IPS-18c (cell line): ENCODE results near the gene ATXN1.

Source experiments
- H3K4me3 ChIP-seq: 2 replicates; pipeline ENCODE4 v1.7.0; 2013; ENCODE audit warnings: low read depth, mild to moderate bottlenecking, low read length, moderate library complexity; ENCODE audit not compliant: insufficient read depth
- H3K9me3 ChIP-seq: one replicate; pipeline ENCODE4 v1.6.1; 2013; ENCODE audit warnings: mild to moderate bottlenecking, low read length, moderate library complexity; ENCODE audit not compliant: control insufficient read depth, insufficient read depth

ATXN1 gene

GRCh38 chr6:16570946-16571345 is 190.3 kb downstream of the ATXN1 start:
- Histone ChIP-seq H3K9me3 (no peaks in the 10 kb centered on the region), H3K4me3 (no peak overlapping the region)

GRCh38 chr6:16570221-16570553 is 191.1 kb downstream of the ATXN1 start:
- Histone ChIP-seq H3K4me3 (no peak overlapping the region), H3K9me3 (no peaks in the 10 kb centered on the region)

GRCh38 chr6:16568128-16568527 is 193.1 kb downstream of the ATXN1 start:
- Histone ChIP-seq H3K4me3 (no peak overlapping the region), H3K9me3 (no peaks in the 10 kb centered on the region)

GRCh38 chr6:16567071-16567470 is 194.2 kb downstream of the ATXN1 start:
- Histone ChIP-seq H3K9me3 (no peaks in the 10 kb centered on the region), H3K4me3 (no peak overlapping the region)

GRCh38 chr6:16564436-16564835 is 196.8 kb downstream of the ATXN1 start:
- Histone ChIP-seq H3K4me3 (no peak overlapping the region), H3K9me3 (no peaks in the 10 kb centered on the region)

GRCh38 chr6:16563628-16564240 is 197.5 kb downstream of the ATXN1 start:
- Histone ChIP-seq H3K4me3 (no peak overlapping the region), H3K9me3 (no peaks in the 10 kb centered on the region)

- no peaks in the 10 kb centered on the region for H3K9me3 ChIP-seq
- H3K4me3 ChIP-seq = no peak overlapping the region
Measured at GRCh38 chr6:16562498-16562897, 198.8 kb downstream of the ATXN1 start.

- no peak overlapping the region for H3K4me3 ChIP-seq
Measured at GRCh38 chr6:16559071-16559470, 202.2 kb downstream of the ATXN1 start.

GRCh38 chr6:16555550-16555949 is 205.7 kb downstream of the ATXN1 start:
- no peaks in the 10 kb centered on the region for H3K9me3 ChIP-seq
- H3K4me3 ChIP-seq = no peak overlapping the region

More at GRCh38 chr6:16559071-16559470, 202.2 kb downstream of the ATXN1 start:
- no peaks in the 10 kb centered on the region for H3K9me3 ChIP-seq

GRCh38 chr6:16553531-16553930 is 207.7 kb downstream of the ATXN1 start:
- Histone ChIP-seq H3K9me3 (no peaks in the 10 kb centered on the region), H3K4me3 (no peak overlapping the region)

GRCh38 chr6:16551466-16551865 is 209.8 kb downstream of the ATXN1 start:
- Histone ChIP-seq H3K4me3 (no peak overlapping the region), H3K9me3 (no peaks in the 10 kb centered on the region)

- Histone ChIP-seq H3K4me3 (no peak overlapping the region), H3K9me3 (no peaks in the 10 kb centered on the region)
Measured at GRCh38 chr6:16548121-16548520, 213.1 kb downstream of the ATXN1 start.

- no peaks in the 10 kb centered on the region for H3K9me3 ChIP-seq
- no peak overlapping the region for H3K4me3 ChIP-seq
Measured at GRCh38 chr6:16547587-16547986, 213.7 kb downstream of the ATXN1 start.

- H3K4me3 ChIP-seq = no peak overlapping the region
- H3K9me3 ChIP-seq = no peaks in the 10 kb centered on the region
Measured at GRCh38 chr6:16546861-16547260, 214.4 kb downstream of the ATXN1 start.

- Histone ChIP-seq H3K9me3 (no peaks in the 10 kb centered on the region), H3K4me3 (no peak overlapping the region)
Measured at GRCh38 chr6:16545382-16545781, 215.9 kb downstream of the ATXN1 start.

- Histone ChIP-seq H3K4me3 (no peak overlapping the region), H3K9me3 (no peaks in the 10 kb centered on the region)
Measured at GRCh38 chr6:16544521-16544920, 216.7 kb downstream of the ATXN1 start.

- no peaks in the 10 kb centered on the region for H3K9me3 ChIP-seq
- H3K4me3 ChIP-seq = no peak overlapping the region
Measured at GRCh38 chr6:16544006-16544405, 217.3 kb downstream of the ATXN1 start.

GRCh38 chr6:16543521-16543920 is 217.7 kb downstream of the ATXN1 start:
- H3K9me3 ChIP-seq = no peaks in the 10 kb centered on the region
- no peak overlapping the region for H3K4me3 ChIP-seq

GRCh38 chr6:16542070-16542469 is 219.2 kb downstream of the ATXN1 start:
- Histone ChIP-seq H3K9me3 (no peaks in the 10 kb centered on the region), H3K4me3 (no peak overlapping the region)
